HEK293T (cell line): ENCODE results near the gene FMR1.

ENCODE experiments used
- CTCF ChIA-PET: fragments of 350-600 bp; formaldehyde crosslinking; extraction: SDS; loops from one replicate; lab custom pipeline; 2021; ENCODE audit warnings: antibody characterized with exemption, inconsistent platforms; lab: Yijun Ruan, JAX
- POLR2A ChIA-PET: fragments of 350-600 bp; formaldehyde crosslinking; extraction: SDS; loops from one replicate; lab custom pipeline; 2020; ENCODE audit warnings: antibody characterized with exemption, inconsistent platforms; lab: Yijun Ruan, JAX
- DNase-seq: peaks from one replicate; pipeline ENCODE4 v3.0.0; 2012; ENCODE audit warnings: mixed read lengths; ENCODE audit errors: extremely low spot score
- ARNT ChIP-seq: fragments of 450-650 bp; IDR thresholded peaks from 2 replicates; pipeline ENCODE4 v1.6.1; 2017; ENCODE audit warnings: mild to moderate bottlenecking
- BHLHE40 ChIP-seq: fragments of 450-650 bp; IDR thresholded peaks from 2 replicates; pipeline ENCODE4 v1.6.1; 2016; ENCODE audit warnings: mild to moderate bottlenecking, moderate library complexity, borderline replicate concordance
- CTBP1 ChIP-seq: fragments of 450-650 bp; IDR thresholded peaks from 2 replicates; pipeline ENCODE4 v1.6.1; 2016; ENCODE audit warnings: borderline replicate concordance
- ELF4 ChIP-seq: fragments of 450-650 bp; IDR thresholded peaks from 2 replicates; pipeline ENCODE4 v1.6.1; 2017; ENCODE audit warnings: antibody characterized with exemption
- FOXA1 ChIP-seq: fragments of 450-650 bp; IDR thresholded peaks from 2 replicates; pipeline ENCODE4 v1.6.1; 2016; ENCODE audit warnings: mild to moderate bottlenecking
- FOXK2 ChIP-seq: fragments of 450-650 bp; IDR thresholded peaks from 2 replicates; pipeline ENCODE4 v1.6.1; 2016; ENCODE audit warnings: mild to moderate bottlenecking
- FOXM1 ChIP-seq: fragments of 450-650 bp; IDR thresholded peaks from 2 replicates; pipeline ENCODE4 v1.6.1; 2017; ENCODE audit warnings: mild to moderate bottlenecking, borderline replicate concordance
- HDGF ChIP-seq: fragments of 450-650 bp; IDR thresholded peaks from 2 replicates; pipeline ENCODE4 v1.6.1; 2017; ENCODE audit warnings: antibody characterized with exemption, borderline replicate concordance
- L3MBTL2 ChIP-seq: fragments of 450-650 bp; conservative IDR thresholded peaks from 2 replicates; pipeline ENCODE4 v1.6.1; 2016; ENCODE audit warnings: mild to moderate bottlenecking
- LEF1 ChIP-seq: fragments of 450-650 bp; IDR thresholded peaks from 2 replicates; pipeline ENCODE4 v1.6.1; 2017; ENCODE audit warnings: mild to moderate bottlenecking, borderline replicate concordance
- NFRKB ChIP-seq: fragments of 450-650 bp; IDR thresholded peaks from 2 replicates; pipeline ENCODE4 v1.6.1; 2016; ENCODE audit warnings: mild to moderate bottlenecking, moderate library complexity
- PKNOX1 ChIP-seq: fragments of 450-650 bp; IDR thresholded peaks from 2 replicates; pipeline ENCODE4 v1.6.1; 2016
- SP1 ChIP-seq: fragments of 450-650 bp; IDR thresholded peaks from 2 replicates; pipeline ENCODE4 v1.6.1; 2017
- SUZ12 ChIP-seq: fragments of 450-650 bp; IDR thresholded peaks from 2 replicates; pipeline ENCODE4 v1.6.1; 2016; ENCODE audit warnings: mild to moderate bottlenecking
- TARDBP ChIP-seq: fragments of 450-650 bp; IDR thresholded peaks from 2 replicates; pipeline ENCODE4 v1.6.1; 2016
- ZNF384 ChIP-seq: fragments of 450-650 bp; IDR thresholded peaks from 2 replicates; pipeline ENCODE4 v1.6.1; 2016

Gene FMR1

GRCh38 chrX:147953976-147954375 is 42.3 kb downstream of the FMR1 start:
- no peak for TF ChIP-seq FOXM1
- TF ChIP-seq ELF4 = no peak
- TF ChIP-seq L3MBTL2 = no peak
- TF ChIP-seq HDGF = no peak
- TF ChIP-seq FOXK2 = no peak
- no peak for TF ChIP-seq SUZ12
- TF ChIP-seq ARNT = no peak
- TF ChIP-seq PKNOX1 = no peak
- no peak for TF ChIP-seq TARDBP
- TF ChIP-seq CTBP1 = no peak
- TF ChIP-seq LEF1 = no peak
- no peak for TF ChIP-seq FOXA1
- no peak for TF ChIP-seq SP1
- no peak for TF ChIP-seq ZNF384
- no peak for TF ChIP-seq BHLHE40
- no peak for TF ChIP-seq NFRKB

GRCh38 chrX:147957291-147957690 is 45.6 kb downstream of the FMR1 start:
- POLR2A ChIA-PET = no interaction called here
- TF ChIP-seq PKNOX1 (no peak), FOXM1 (no peak), CTBP1 (no peak), TARDBP (no peak), SUZ12 (no peak), L3MBTL2 (no peak), ZNF384 (no peak), NFRKB (no peak), SP1 (no peak), ELF4 (no peak), FOXK2 (no peak), FOXA1 (no peak), BHLHE40 (no peak), HDGF (no peak), LEF1 (no peak), ARNT (no peak)
- no peak for DNase-seq
- CTCF ChIA-PET = no interaction called here

More at GRCh38 chrX:147953976-147954375, 42.3 kb downstream of the FMR1 start:
- DNase-seq = no peak
- ChIA-PET CTCF (interaction anchor here (0.6 kb wide), 1 partner anchor 24 kb away, joined by 6 read pairs; no protein-coding TSS in a partner anchor), POLR2A (interaction anchor here (1.5 kb wide), 1 partner anchor 8 kb away, joined by 3 read pairs; no protein-coding TSS in a partner anchor)

GRCh38 chrX:147958291-147958690 is 46.6 kb downstream of the FMR1 start:
- POLR2A ChIA-PET = no interaction called here
- TF ChIP-seq ZNF384 (no peak), TARDBP (no peak), L3MBTL2 (no peak), NFRKB (no peak), FOXA1 (no peak)
- CTCF ChIA-PET = no interaction called here
- no peak for DNase-seq

GRCh38 chrX:147960722-147961121 is 49.0 kb downstream of the FMR1 start:
- TF ChIP-seq LEF1 = no peak
- TF ChIP-seq FOXM1 = no peak
- no peak for TF ChIP-seq ARNT
- TF ChIP-seq TARDBP = no peak
- no peak for TF ChIP-seq FOXK2
- TF ChIP-seq PKNOX1 = no peak
- TF ChIP-seq SUZ12 = no peak
- TF ChIP-seq BHLHE40 = no peak
- TF ChIP-seq FOXA1 = no peak
- DNase-seq = no peak
- POLR2A ChIA-PET = no interaction called here
- CTCF ChIA-PET = no interaction called here

- CTCF ChIA-PET = no interaction called here
- DNase-seq = no peak
- TF ChIP-seq ZNF384 (no peak), FOXA1 (no peak), PKNOX1 (no peak), BHLHE40 (no peak), L3MBTL2 (no peak), ELF4 (no peak), LEF1 (no peak), FOXM1 (no peak), ARNT (no peak), SP1 (no peak), TARDBP (no peak), FOXK2 (no peak), NFRKB (no peak), HDGF (no peak), CTBP1 (no peak), SUZ12 (no peak)
- POLR2A ChIA-PET = interaction anchor here (0.8 kb wide), 1 partner anchor 9 kb away, joined by 3 read pairs; no protein-coding TSS in a partner anchor
Observed at GRCh38 chrX:147962476-147962875, 50.8 kb downstream of the FMR1 start.

GRCh38 chrX:147978931-147979330 is 67.2 kb downstream of the FMR1 start:
- TF ChIP-seq NFRKB = no peak
- TF ChIP-seq ELF4 = no peak
- no peak for TF ChIP-seq ARNT
- no peak for TF ChIP-seq HDGF
- no peak for TF ChIP-seq CTBP1
- no peak for TF ChIP-seq PKNOX1
- no peak for DNase-seq
- CTCF ChIA-PET = interaction anchor here (0.6 kb wide), 1 partner anchor 11 kb away, joined by 5 read pairs; no protein-coding TSS in a partner anchor
- POLR2A ChIA-PET = no interaction called here
